Measurements from ENCODE around the gene LRRFIP2.

The LRRFIP2 gene

DNA sequence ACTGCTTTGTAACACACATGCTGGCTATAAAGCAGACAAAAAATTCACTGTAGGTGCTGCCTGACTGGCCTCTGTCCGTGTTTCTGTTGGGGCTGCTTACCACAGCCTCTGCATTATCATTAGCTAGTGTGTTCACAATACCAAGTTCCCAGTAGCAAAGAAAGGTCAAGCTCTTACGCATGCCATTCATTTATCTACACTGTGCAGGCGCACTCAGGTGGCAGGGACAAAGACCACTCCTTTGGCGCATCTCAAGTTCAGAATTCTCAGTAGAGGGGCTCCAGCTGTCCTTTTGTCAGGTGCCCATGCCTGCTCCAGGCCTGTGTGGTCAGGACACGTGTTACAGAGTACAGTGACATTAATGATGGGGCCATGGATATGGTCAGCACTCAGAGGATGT is 158.7 kb downstream of the LRRFIP2 start:
- no peak for DNase-seq

- DNase-seq = no peak
These were observed 159.8 kb downstream of the LRRFIP2 start for GRCh38 chr3:37014620-37015019.
